Natural killer cell (primary cell): ENCODE results near the gene FCGR3A. TPM values are rescaled to one million over a fixed set of nuclear protein-coding genes. Genes with fewer than 3 reads are reported as not detected.

Experiments
- ATAC-seq, 3 donors: fragments of 150-1000 bp in 2 of 3; fragments of 200-7000 bp in 1 of 3; cut with Tn5 transposase; 1 replicate in 1 of 3; 2 replicates in 2 of 3; pipeline ENCODE4 v1.10.0; 2021; ENCODE audit warnings: mild to moderate bottlenecking in 2 of 3, moderate library complexity in 2 of 3
- DNase-seq, 2 donors: peaks; one replicate each; pipeline versions ENCODE4 v3.0.0 to v3.0.0-alpha.2; 2013 to 2021; ENCODE audit warnings: mixed read lengths in 1 of 2
- H3K27ac ChIP-seq: one replicate; pipeline ENCODE4 v1.5.1; 2013; ENCODE audit warnings: mild to moderate bottlenecking, low read length
- H3K27me3 ChIP-seq: one replicate; pipeline ENCODE4 v1.6.1; 2013; ENCODE audit warnings: low read length; ENCODE audit not compliant: control insufficient read depth, insufficient read depth
- H3K36me3 ChIP-seq: one replicate; pipeline ENCODE4 v1.6.1; 2013; ENCODE audit warnings: low read length; ENCODE audit not compliant: control insufficient read depth, insufficient read depth
- H3K4me1 ChIP-seq: one replicate; pipeline ENCODE4 v1.6.1; 2013; ENCODE audit warnings: low read length; ENCODE audit not compliant: control insufficient read depth, insufficient read depth
- H3K4me3 ChIP-seq: one replicate; pipeline ENCODE4 v1.5.1; 2013; ENCODE audit warnings: low read length
- H3K9me3 ChIP-seq: one replicate; pipeline ENCODE4 v1.6.1; 2013; ENCODE audit warnings: low read length; ENCODE audit not compliant: control insufficient read depth, insufficient read depth
- H3K27ac Mint-ChIP-seq, 2 donors: one replicate each; pipeline ENCODE4 v1.8.0; 2022; ENCODE audit warnings: mild to moderate bottlenecking in 2 of 2, mixed read lengths in 2 of 2, moderate library complexity in 1 of 2
- H3K27me3 Mint-ChIP-seq, 2 donors: one replicate each; pipeline ENCODE4 v1.8.0; 2022; ENCODE audit warnings: low read depth in 2 of 2, mixed read lengths in 2 of 2
- H3K36me3 Mint-ChIP-seq: one replicate; pipeline ENCODE4 v1.8.0; 2022; ENCODE audit warnings: mixed read lengths
- H3K4me1 Mint-ChIP-seq, 2 donors: one replicate each; pipeline ENCODE4 v1.8.0; 2022; ENCODE audit warnings: mixed read lengths in 2 of 2
- H3K4me3 Mint-ChIP-seq: one replicate; pipeline ENCODE4 v1.8.0; 2022; ENCODE audit warnings: mild to moderate bottlenecking, moderate library complexity, mixed read lengths
- H3K9me3 Mint-ChIP-seq, 2 donors: one replicate each; pipeline ENCODE4 v1.8.0; 2022; ENCODE audit warnings: mixed read lengths in 2 of 2
- CTCF ChIP-seq: fragments of 200-600 bp; IDR thresholded peaks from one replicate; pipeline ENCODE4 v1.8.0; 2022; ENCODE audit warnings: antibody characterized with exemption
- WGBS: methylation state at CpG from one replicate; pipeline ENCODE4 v1.1.7; 2013; ENCODE audit warnings: missing lambda C conversion rate; ENCODE audit not compliant: insufficient coverage; 5-methylcytosine and 5-hydroxymethylcytosine counted together
- intact Hi-C: fragments of 100-400 bp; cut with micrococcal nuclease; formaldehyde crosslinking; loops from one replicate; pipeline ENCODE4 v1.14.2; 2022
- total RNA-seq, 4 donors: library from RNA; stranded (reverse); fragments of 120-200 nt in 1 of 4; gene quantifications; one replicate each; pipeline versions ENCODE4 v1.2.3 to v1.2.4, GENCODE V29; 2013 to 2022

FCGR3A gene
- total RNA-seq, 3 donors from 2014 or later (not counting 1 experiment from before 2014, with no cell fraction given): 557 to 892 (median 848) TPM

DNA sequence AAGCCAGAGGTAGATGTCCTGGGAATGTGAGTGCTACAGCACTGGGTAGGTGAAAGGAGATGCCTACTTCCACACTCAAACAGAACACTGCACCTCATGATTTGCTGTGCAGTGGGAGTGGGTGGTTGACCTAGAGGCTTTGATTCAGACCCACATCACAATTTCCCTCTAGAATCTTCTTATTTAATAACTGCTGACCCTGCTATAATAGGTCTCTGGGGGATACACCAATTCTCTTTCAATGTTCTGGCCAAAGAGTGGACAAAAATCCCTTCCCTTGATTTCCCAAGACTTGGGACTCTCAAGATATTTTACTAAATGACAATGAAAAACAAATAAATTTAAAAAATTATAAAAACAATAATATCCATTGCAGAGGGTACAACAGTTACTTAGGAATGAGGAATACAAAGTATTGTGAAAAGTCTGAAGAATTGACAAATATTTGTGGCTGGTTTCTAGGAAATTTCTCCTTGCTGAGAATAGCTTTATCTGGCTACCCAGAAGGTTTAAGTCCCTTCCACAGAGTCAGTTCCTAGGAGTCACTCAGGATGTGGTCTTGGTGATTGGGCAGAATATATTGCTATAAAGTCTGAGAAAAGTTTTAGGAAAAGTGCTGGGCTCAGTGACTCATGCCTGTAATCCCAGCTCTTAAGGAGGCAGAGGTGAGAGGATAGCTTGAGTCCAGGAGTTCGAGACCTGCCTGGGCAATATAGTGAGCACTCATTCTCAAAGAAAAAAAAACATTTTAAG lies 46.8 kb downstream of the FCGR3A start:
- Histone ChIP-seq H3K36me3 (no peaks in the 10 kb centered on the region), H3K27ac (no peak overlapping the region), H3K27me3 (no peaks in the 10 kb centered on the region), H3K4me3 (no peak overlapping the region), H3K9me3 (no peaks in the 10 kb centered on the region), H3K4me1 (peaks cover 8% of the 10 kb centered on the region)
- H3K4me1 Mint-ChIP-seq: peaks cover 15 to 17% of the 10 kb centered on the region in 2 donors
- WGBS: 100% methylated on average over 1 of the region's 1 CpG
- peaks cover 7 to 17% of the 10 kb centered on the region in 2 donors for H3K27me3 Mint-ChIP-seq
- no peak overlapping the region for H3K4me3 Mint-ChIP-seq
- TF ChIP-seq CTCF: no peak
- DNase-seq (no peak), ATAC-seq (no peak)
- H3K36me3 Mint-ChIP-seq: no peaks in the 10 kb centered on the region
- intact Hi-C loops: no loop called here
- H3K9me3 Mint-ChIP-seq: no peaks in the 10 kb centered on the region
- H3K27ac Mint-ChIP-seq: no peak overlapping the region

DNA sequence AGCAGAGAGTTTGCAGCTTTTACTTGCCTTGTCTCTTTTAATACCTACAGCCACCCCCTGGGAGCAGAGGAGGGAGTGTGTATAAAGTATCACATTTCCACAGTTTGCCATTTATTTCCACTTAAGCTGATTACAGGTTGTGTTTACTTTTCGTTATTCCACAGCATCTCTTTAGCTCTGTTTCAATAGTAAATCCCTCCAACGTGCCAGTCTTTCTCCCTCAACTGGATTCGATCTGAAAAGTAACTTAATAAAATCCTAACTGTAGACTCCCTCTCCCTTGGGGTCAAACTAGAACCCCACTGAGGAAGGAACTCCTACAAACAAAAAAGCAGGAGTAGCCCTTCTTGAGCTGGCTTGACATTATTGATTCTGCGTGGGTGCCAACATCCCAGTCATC lies 47.4 kb downstream of the FCGR3A start:
- no peak for DNase-seq
- H3K4me3 Mint-ChIP-seq: no peak overlapping the region
- WGBS: 94% methylated on average over 4 of the region's 4 CpGs

DNA sequence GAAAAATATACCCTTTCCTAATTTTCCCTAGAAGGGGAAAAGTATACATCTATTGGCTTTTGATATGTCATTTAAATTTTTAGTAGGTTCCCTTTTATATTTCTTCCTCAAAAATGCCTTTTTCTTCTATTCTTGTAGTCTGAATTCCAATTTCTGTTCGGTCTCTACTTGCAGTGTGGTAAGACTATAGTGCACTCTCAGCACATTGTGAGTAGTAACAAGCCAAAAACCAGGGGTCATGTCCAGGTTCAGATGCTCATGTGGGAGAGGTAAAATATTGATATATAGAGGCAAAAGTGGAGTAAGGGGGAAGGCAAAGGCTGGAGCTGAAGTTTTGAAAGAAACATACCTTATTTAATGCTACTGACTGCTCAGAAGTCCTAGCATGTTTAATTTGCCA lies 48.4 kb downstream of the FCGR3A start:
- peaks cover 9 to 17% of the 10 kb centered on the region in 2 donors for H3K4me1 Mint-ChIP-seq
- no peak for ATAC-seq
- no peak for DNase-seq
- intact Hi-C loops: no loop called here
- H3K4me3 Mint-ChIP-seq: no peak overlapping the region
- H3K9me3 ChIP-seq: no peaks in the 10 kb centered on the region
- H3K27ac Mint-ChIP-seq: no peak overlapping the region
- H3K27me3 ChIP-seq: no peaks in the 10 kb centered on the region
- no peak overlapping the region for H3K27ac ChIP-seq
- peaks cover 13 to 17% of the 10 kb centered on the region in 2 donors for H3K27me3 Mint-ChIP-seq
- peaks cover 8% of the 10 kb centered on the region for H3K4me1 ChIP-seq
- 100% methylated on average over 1 of the region's 1 CpG for WGBS
- TF ChIP-seq CTCF: no peak
- no peak overlapping the region for H3K4me3 ChIP-seq
- no peaks in the 10 kb centered on the region for H3K36me3 ChIP-seq
- no peaks in the 10 kb centered on the region for H3K9me3 Mint-ChIP-seq
- H3K36me3 Mint-ChIP-seq: no peaks in the 10 kb centered on the region

More for the DNA sequence above, 47.4 kb downstream of the FCGR3A start:
- intact Hi-C loops: no loop called here
- Mint-ChIP-seq H3K4me1 (peaks cover 15 to 17% of the 10 kb centered on the region in 2 donors), H3K9me3 (no peaks in the 10 kb centered on the region), H3K27ac (no peak overlapping the region), H3K27me3 (peaks cover 9 to 17% of the 10 kb centered on the region in 2 donors), H3K36me3 (no peaks in the 10 kb centered on the region)
- H3K36me3 ChIP-seq: no peaks in the 10 kb centered on the region
- peaks cover 8% of the 10 kb centered on the region for H3K4me1 ChIP-seq
- H3K9me3 ChIP-seq: no peaks in the 10 kb centered on the region
- H3K4me3 ChIP-seq: no peak overlapping the region
- H3K27ac ChIP-seq: no peak overlapping the region
- TF ChIP-seq CTCF: no peak
- no peak for ATAC-seq
- no peaks in the 10 kb centered on the region for H3K27me3 ChIP-seq
